ENCODE results near the gene CYBRD1.

CYBRD1 gene

DNA sequence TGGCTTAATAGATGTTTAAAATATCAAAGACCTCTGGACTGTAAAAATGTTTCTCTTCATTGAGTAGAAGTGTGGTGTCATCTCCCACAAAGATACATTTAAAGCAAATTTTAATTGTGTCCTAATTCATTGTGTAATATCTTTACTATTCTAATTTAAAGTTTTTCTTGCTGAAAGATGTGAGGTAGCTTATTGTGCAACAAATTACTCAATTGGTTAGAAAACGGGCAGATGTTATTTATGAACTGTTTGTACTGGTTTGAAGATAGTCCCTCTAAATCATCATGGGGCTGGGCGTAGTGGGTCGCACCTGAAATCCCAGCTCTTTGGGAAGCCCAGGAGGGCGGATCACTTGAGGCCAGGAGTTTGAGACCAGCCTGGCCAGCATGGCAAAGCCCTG lies 65.3 kb downstream of the CYBRD1 start:
- Histone ChIP-seq H3K27me3 (ENCODE audit: insufficient read depth, poor library complexity, severe bottlenecking) (no peaks in the 10 kb centered on the region), H3K27ac (replicated peaks) (no peak overlapping the region), H3K4me3 (replicated peaks; ENCODE audit: insufficient read depth, low read length) (no peak overlapping the region)
- DNase-seq (ENCODE audit: low read depth in 1 of 2, low spot score in 1 of 2), result peak in 1 of 2 experiments; percentile 58
- TF ChIP-seq SPI1 (IDR thresholded peaks at IDR 0.05; ENCODE audit: borderline replicate concordance, low read depth) (no peak), POLR2AphosphoS5 (IDR thresholded peaks at IDR 0.05; ENCODE audit: low read depth) (no peak), GABPA (IDR thresholded peaks at IDR 0.05; ENCODE audit: low read depth) (no peak)
- TF ChIP-seq, protein P1, sequence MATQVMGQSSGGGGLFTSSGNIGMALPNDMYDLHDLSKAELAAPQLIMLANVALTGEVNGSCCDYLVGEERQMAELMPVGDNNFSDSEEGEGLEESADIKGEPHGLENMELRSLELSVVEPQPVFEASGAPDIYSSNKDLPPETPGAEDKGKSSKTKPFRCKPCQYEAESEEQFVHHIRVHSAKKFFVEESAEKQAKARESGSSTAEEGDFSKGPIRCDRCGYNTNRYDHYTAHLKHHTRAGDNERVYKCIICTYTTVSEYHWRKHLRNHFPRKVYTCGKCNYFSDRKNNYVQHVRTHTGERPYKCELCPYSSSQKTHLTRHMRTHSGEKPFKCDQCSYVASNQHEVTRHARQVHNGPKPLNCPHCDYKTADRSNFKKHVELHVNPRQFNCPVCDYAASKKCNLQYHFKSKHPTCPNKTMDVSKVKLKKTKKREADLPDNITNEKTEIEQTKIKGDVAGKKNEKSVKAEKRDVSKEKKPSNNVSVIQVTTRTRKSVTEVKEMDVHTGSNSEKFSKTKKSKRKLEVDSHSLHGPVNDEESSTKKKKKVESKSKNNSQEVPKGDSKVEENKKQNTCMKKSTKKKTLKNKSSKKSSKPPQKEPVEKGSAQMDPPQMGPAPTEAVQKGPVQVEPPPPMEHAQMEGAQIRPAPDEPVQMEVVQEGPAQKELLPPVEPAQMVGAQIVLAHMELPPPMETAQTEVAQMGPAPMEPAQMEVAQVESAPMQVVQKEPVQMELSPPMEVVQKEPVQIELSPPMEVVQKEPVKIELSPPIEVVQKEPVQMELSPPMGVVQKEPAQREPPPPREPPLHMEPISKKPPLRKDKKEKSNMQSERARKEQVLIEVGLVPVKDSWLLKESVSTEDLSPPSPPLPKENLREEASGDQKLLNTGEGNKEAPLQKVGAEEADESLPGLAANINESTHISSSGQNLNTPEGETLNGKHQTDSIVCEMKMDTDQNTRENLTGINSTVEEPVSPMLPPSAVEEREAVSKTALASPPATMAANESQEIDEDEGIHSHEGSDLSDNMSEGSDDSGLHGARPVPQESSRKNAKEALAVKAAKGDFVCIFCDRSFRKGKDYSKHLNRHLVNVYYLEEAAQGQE (IDR thresholded peaks at IDR 0.05; ENCODE audit: insufficient replicate concordance, low read depth), result no peak
- TF ChIP-seq, protein P2, sequence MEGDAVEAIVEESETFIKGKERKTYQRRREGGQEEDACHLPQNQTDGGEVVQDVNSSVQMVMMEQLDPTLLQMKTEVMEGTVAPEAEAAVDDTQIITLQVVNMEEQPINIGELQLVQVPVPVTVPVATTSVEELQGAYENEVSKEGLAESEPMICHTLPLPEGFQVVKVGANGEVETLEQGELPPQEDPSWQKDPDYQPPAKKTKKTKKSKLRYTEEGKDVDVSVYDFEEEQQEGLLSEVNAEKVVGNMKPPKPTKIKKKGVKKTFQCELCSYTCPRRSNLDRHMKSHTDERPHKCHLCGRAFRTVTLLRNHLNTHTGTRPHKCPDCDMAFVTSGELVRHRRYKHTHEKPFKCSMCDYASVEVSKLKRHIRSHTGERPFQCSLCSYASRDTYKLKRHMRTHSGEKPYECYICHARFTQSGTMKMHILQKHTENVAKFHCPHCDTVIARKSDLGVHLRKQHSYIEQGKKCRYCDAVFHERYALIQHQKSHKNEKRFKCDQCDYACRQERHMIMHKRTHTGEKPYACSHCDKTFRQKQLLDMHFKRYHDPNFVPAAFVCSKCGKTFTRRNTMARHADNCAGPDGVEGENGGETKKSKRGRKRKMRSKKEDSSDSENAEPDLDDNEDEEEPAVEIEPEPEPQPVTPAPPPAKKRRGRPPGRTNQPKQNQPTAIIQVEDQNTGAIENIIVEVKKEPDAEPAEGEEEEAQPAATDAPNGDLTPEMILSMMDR (IDR thresholded peaks at IDR 0.05; ENCODE audit: insufficient read depth, low read length), result no peak

DNA sequence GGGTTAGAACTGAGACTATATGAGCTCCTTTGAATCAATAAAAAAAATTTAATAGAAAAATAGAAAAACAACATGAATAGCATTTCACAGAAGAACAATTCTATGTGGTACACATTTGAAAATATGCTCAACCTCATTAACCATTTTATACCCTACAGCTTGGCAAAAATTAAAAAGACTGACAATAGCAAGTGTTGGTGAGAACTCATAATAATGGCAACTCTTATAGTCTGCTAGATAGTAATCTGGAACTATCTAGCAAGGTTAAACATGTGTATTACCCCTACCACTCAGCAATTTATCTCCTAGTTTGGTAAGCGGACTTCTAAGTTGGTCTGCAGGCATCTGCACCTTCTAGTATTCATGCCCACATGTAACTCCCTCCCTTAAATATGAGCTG lies 67.8 kb downstream of the CYBRD1 start:
- H3K27ac ChIP-seq (replicated peaks), result no peak overlapping the region
- H3K4me3 ChIP-seq (replicated peaks; ENCODE audit: insufficient read depth, low read length), result no peak overlapping the region
- DNase-seq (ENCODE audit: low read depth in 1 of 2, low spot score in 1 of 2), result no peak
- TF ChIP-seq SPI1 (IDR thresholded peaks at IDR 0.05; ENCODE audit: borderline replicate concordance, low read depth), result no peak
- TF ChIP-seq GABPA (IDR thresholded peaks at IDR 0.05; ENCODE audit: low read depth), result no peak
- TF ChIP-seq, protein P2 (IDR thresholded peaks at IDR 0.05; ENCODE audit: insufficient read depth, low read length), result no peak
- no peak for TF ChIP-seq POLR2AphosphoS5 (IDR thresholded peaks at IDR 0.05; ENCODE audit: low read depth)
- TF ChIP-seq, protein P1 (IDR thresholded peaks at IDR 0.05; ENCODE audit: insufficient replicate concordance, low read depth), result no peak
- no peaks in the 10 kb centered on the region for H3K27me3 ChIP-seq (ENCODE audit: insufficient read depth, poor library complexity, severe bottlenecking)

GRCh38 chr2:171592036-171592555 lies 69.8 kb downstream of the CYBRD1 start:
- Histone ChIP-seq H3K27ac (replicated peaks) (no peak overlapping the region), H3K4me3 (replicated peaks; ENCODE audit: insufficient read depth, low read length) (no peak overlapping the region), H3K27me3 (ENCODE audit: insufficient read depth, poor library complexity, severe bottlenecking) (no peaks in the 10 kb centered on the region)
- TF ChIP-seq, protein P1 (IDR thresholded peaks at IDR 0.05; ENCODE audit: insufficient replicate concordance, low read depth), result no peak
- TF ChIP-seq POLR2AphosphoS5 (IDR thresholded peaks at IDR 0.05; ENCODE audit: low read depth) (no peak), GABPA (IDR thresholded peaks at IDR 0.05; ENCODE audit: low read depth) (no peak), SPI1 (IDR thresholded peaks at IDR 0.05; ENCODE audit: borderline replicate concordance, low read depth) (no peak)
- TF ChIP-seq, protein P2 (IDR thresholded peaks at IDR 0.05; ENCODE audit: insufficient read depth, low read length), result no peak
- DNase-seq (ENCODE audit: low read depth in 1 of 2, low spot score in 1 of 2), result no peak

Data from HL-60 (cell line).